Tongue (tissue), 2 donors: Measurements from ENCODE around the gene MS4A6E. TPM values are rescaled to one million over a fixed set of nuclear protein-coding genes. Genes with fewer than 3 reads are reported as not detected.

Experiments used
- DNase-seq: peaks from one replicate; pipeline ENCODE4 v3.0.0-alpha.2; 2015
- total RNA-seq: library from RNA; depleted of rRNA; stranded (reverse); fragments of >200 nt; gene quantifications from one replicate; pipeline ENCODE4 v1.2.3, GENCODE V29; 2014

MS4A6E gene
- total RNA-seq, 1 donor from 2014 or later = not detected

GRCh38 chr11:60375316-60375715, 48.3 kb downstream of the MS4A6E start:
- no peak for DNase-seq

- no peak for DNase-seq
Measured at GRCh38 chr11:60376601-60377000, 49.5 kb downstream of the MS4A6E start.

GRCh38 chr11:60377401-60378136, 50.5 kb downstream of the MS4A6E start:
- DNase-seq = peak; percentile 23

- peak; percentile 10 for DNase-seq
Measured at GRCh38 chr11:60378354-60378753, 51.3 kb downstream of the MS4A6E start, which contains the start of gene MS4A7. Gene MS4A7, plus strand, starts transcription at chr11:60378532. Its CDS starts 4,610 bp downstream, at chr11:60383142.

GRCh38 chr11:60389279-60389910, 62.3 kb downstream of the MS4A6E start:
- DNase-seq = no peak

- no peak for DNase-seq
Measured at GRCh38 chr11:60390419-60390818, 63.4 kb downstream of the MS4A6E start.

Other genes starting within 250 kb of the MS4A6E start
- 1.9 TPM for gene MS4A2, start 238.6 kb upstream of the MS4A6E start, total RNA-seq
- 24.4 TPM for gene MS4A6A, start 144.2 kb upstream of the MS4A6E start, total RNA-seq
- not detected for gene MS4A4E, start 84.1 kb upstream of the MS4A6E start, total RNA-seq
- 2.9 TPM for gene MS4A4A, start 46.6 kb upstream of the MS4A6E start, total RNA-seq
- gene MS4A7, start 51.3 kb downstream of the MS4A6E start, total RNA-seq = 8.5 TPM
- 0.31 TPM for gene MS4A14, start 69.2 kb downstream of the MS4A6E start, total RNA-seq
- gene MS4A5, start 102.3 kb downstream of the MS4A6E start, total RNA-seq = not detected
- 1.1 TPM for gene MS4A1, start 128.6 kb downstream of the MS4A6E start, total RNA-seq
- not detected for gene MS4A12, start 165.5 kb downstream of the MS4A6E start, total RNA-seq
- not detected for gene MS4A13, start 188.1 kb downstream of the MS4A6E start, total RNA-seq